Activated T-cell treated with anti-CD3 and anti-CD28 coated beads, Interleukin-2, amount 50 U/mL, for 4 hours (primary cell): ENCODE data around the gene HMCN2. TPM values are rescaled to one million over a fixed set of nuclear protein-coding genes. Genes with fewer than 3 reads are reported as not detected.

Experiments used
- ATAC-seq, 2 donors: fragments of 200-7000 bp; cut with Tn5 transposase; one replicate each; pipeline ENCODE4 v1.10.0; 2021
- DNase-seq: peaks from one replicate; pipeline ENCODE4 v3.0.0-alpha.2; 2020
- H3K27me3 Mint-ChIP-seq: one replicate; pipeline ENCODE4 v1.8.0; 2021; ENCODE audit warnings: low read depth, mixed read lengths
- H3K36me3 Mint-ChIP-seq: one replicate; pipeline ENCODE4 v1.8.0; 2022; ENCODE audit warnings: mixed read lengths; ENCODE audit not compliant: insufficient read depth
- H3K4me1 Mint-ChIP-seq: one replicate; pipeline ENCODE4 v1.8.0; 2021; ENCODE audit warnings: low read depth, mixed read lengths
- H3K4me3 Mint-ChIP-seq: one replicate; pipeline ENCODE4 v1.8.0; 2021; ENCODE audit warnings: mild to moderate bottlenecking, moderate library complexity, mixed read lengths
- H3K9me3 Mint-ChIP-seq: one replicate; pipeline ENCODE4 v1.8.0; 2021; ENCODE audit warnings: mixed read lengths
- total RNA-seq, 3 donors: library from RNA; stranded (reverse); gene quantifications; one replicate each; pipeline ENCODE4 v1.2.1, GENCODE V29; 2021

The HMCN2 gene
- total RNA-seq, 3 donors from 2014 or later, result 0.03 to 0.05 TPM; not detected in 1

- Mint-ChIP-seq H3K9me3 (no peaks in the 10 kb centered on the region), H3K27me3 (peaks cover 26% of the 10 kb centered on the region), H3K4me1 (no peaks in the 10 kb centered on the region), H3K4me3 (no peak overlapping the region), H3K36me3 (no peaks in the 10 kb centered on the region)
- ATAC-seq (no peak), DNase-seq (no peak)
Measured at GRCh38 chr9:130297371-130297770, 31.8 kb downstream of the HMCN2 start.

- no peaks in the 10 kb centered on the region for H3K9me3 Mint-ChIP-seq
- ATAC-seq, result no peak
- H3K4me1 Mint-ChIP-seq, result no peaks in the 10 kb centered on the region
- no peaks in the 10 kb centered on the region for H3K36me3 Mint-ChIP-seq
- H3K4me3 Mint-ChIP-seq, result no peak overlapping the region
- no peak for DNase-seq
- H3K27me3 Mint-ChIP-seq, result peaks cover 27% of the 10 kb centered on the region
Measured at GRCh38 chr9:130298662-130299279, 33.2 kb downstream of the HMCN2 start.

GRCh38 chr9:130299785-130300615, 34.4 kb downstream of the HMCN2 start:
- Mint-ChIP-seq H3K27me3 (peaks cover 25% of the 10 kb centered on the region), H3K9me3 (no peaks in the 10 kb centered on the region)
- no peak for ATAC-seq

GRCh38 chr9:130300739-130301138, 35.2 kb downstream of the HMCN2 start:
- ATAC-seq (no peak), DNase-seq (no peak)
- Mint-ChIP-seq H3K36me3 (no peaks in the 10 kb centered on the region), H3K4me3 (no peak overlapping the region), H3K27me3 (peaks cover 23% of the 10 kb centered on the region), H3K9me3 (no peaks in the 10 kb centered on the region), H3K4me1 (no peaks in the 10 kb centered on the region)

More at GRCh38 chr9:130299785-130300615, 34.4 kb downstream of the HMCN2 start:
- DNase-seq, result no peak
- no peak overlapping the region for H3K4me3 Mint-ChIP-seq
- no peaks in the 10 kb centered on the region for H3K4me1 Mint-ChIP-seq
- no peaks in the 10 kb centered on the region for H3K36me3 Mint-ChIP-seq

GRCh38 chr9:130301483-130302286, 36.1 kb downstream of the HMCN2 start:
- DNase-seq, result no peak
- peaks cover 23% of the 10 kb centered on the region for H3K27me3 Mint-ChIP-seq
- H3K36me3 Mint-ChIP-seq, result no peaks in the 10 kb centered on the region
- H3K4me1 Mint-ChIP-seq, result no peaks in the 10 kb centered on the region
- no peaks in the 10 kb centered on the region for H3K9me3 Mint-ChIP-seq
- H3K4me3 Mint-ChIP-seq, result no peak overlapping the region
- no peak for ATAC-seq

- H3K36me3 Mint-ChIP-seq, result no peaks in the 10 kb centered on the region
- H3K4me3 Mint-ChIP-seq, result no peak overlapping the region
- H3K27me3 Mint-ChIP-seq, result peaks cover 28% of the 10 kb centered on the region
- ATAC-seq (no peak), DNase-seq (no peak)
- H3K4me1 Mint-ChIP-seq, result no peaks in the 10 kb centered on the region
- no peaks in the 10 kb centered on the region for H3K9me3 Mint-ChIP-seq
Measured at GRCh38 chr9:130302785-130303612, 37.4 kb downstream of the HMCN2 start.

- H3K27me3 Mint-ChIP-seq, result peaks cover 29% of the 10 kb centered on the region
- no peak overlapping the region for H3K4me3 Mint-ChIP-seq
- DNase-seq (no peak), ATAC-seq (no peak)
- no peaks in the 10 kb centered on the region for H3K9me3 Mint-ChIP-seq
- H3K4me1 Mint-ChIP-seq, result no peaks in the 10 kb centered on the region
- H3K36me3 Mint-ChIP-seq, result no peaks in the 10 kb centered on the region
Measured at GRCh38 chr9:130303613-130304055, 38.1 kb downstream of the HMCN2 start.

GRCh38 chr9:130304116-130304515, 38.6 kb downstream of the HMCN2 start:
- Mint-ChIP-seq H3K4me3 (no peak overlapping the region), H3K36me3 (no peaks in the 10 kb centered on the region), H3K9me3 (no peaks in the 10 kb centered on the region), H3K27me3 (peaks cover 31% of the 10 kb centered on the region), H3K4me1 (no peaks in the 10 kb centered on the region)
- no peak for DNase-seq
- ATAC-seq, result no peak

- no peaks in the 10 kb centered on the region for H3K9me3 Mint-ChIP-seq
- H3K4me1 Mint-ChIP-seq, result no peaks in the 10 kb centered on the region
- ATAC-seq (no peak), DNase-seq (no peak)
- peaks cover 31% of the 10 kb centered on the region for H3K27me3 Mint-ChIP-seq
- H3K36me3 Mint-ChIP-seq, result no peaks in the 10 kb centered on the region
- no peak overlapping the region for H3K4me3 Mint-ChIP-seq
Measured at GRCh38 chr9:130304643-130305042, 39.1 kb downstream of the HMCN2 start.

- Mint-ChIP-seq H3K36me3 (no peaks in the 10 kb centered on the region), H3K27me3 (peaks cover 31% of the 10 kb centered on the region), H3K4me1 (no peaks in the 10 kb centered on the region), H3K4me3 (no peak overlapping the region), H3K9me3 (no peaks in the 10 kb centered on the region)
- ATAC-seq (no peak), DNase-seq (no peak)
Measured at GRCh38 chr9:130305381-130305780, 39.8 kb downstream of the HMCN2 start.

GRCh38 chr9:130306823-130307666, 41.5 kb downstream of the HMCN2 start:
- no peak overlapping the region for H3K4me3 Mint-ChIP-seq
- no peaks in the 10 kb centered on the region for H3K4me1 Mint-ChIP-seq
- H3K9me3 Mint-ChIP-seq, result no peaks in the 10 kb centered on the region
- DNase-seq (no peak), ATAC-seq (peak in 1 of 2 donors; percentile 46)
- H3K36me3 Mint-ChIP-seq, result no peaks in the 10 kb centered on the region
- H3K27me3 Mint-ChIP-seq, result peaks cover 27% of the 10 kb centered on the region

GRCh38 chr9:130307667-130307943, 42.0 kb downstream of the HMCN2 start:
- Mint-ChIP-seq H3K36me3 (no peaks in the 10 kb centered on the region), H3K9me3 (no peaks in the 10 kb centered on the region), H3K27me3 (peaks cover 25% of the 10 kb centered on the region), H3K4me1 (no peaks in the 10 kb centered on the region), H3K4me3 (no peak overlapping the region)
- ATAC-seq, result no peak
- no peak for DNase-seq

- H3K4me3 Mint-ChIP-seq, result no peak overlapping the region
- no peaks in the 10 kb centered on the region for H3K36me3 Mint-ChIP-seq
- ATAC-seq, result no peak
- DNase-seq, result no peak
- H3K9me3 Mint-ChIP-seq, result no peaks in the 10 kb centered on the region
- peaks cover 21% of the 10 kb centered on the region for H3K27me3 Mint-ChIP-seq
- no peaks in the 10 kb centered on the region for H3K4me1 Mint-ChIP-seq
Measured at GRCh38 chr9:130308081-130308571, 42.6 kb downstream of the HMCN2 start.
